H9 (cell line): ENCODE measurements around the gene TP73. TPM values are rescaled to one million over a fixed set of nuclear protein-coding genes. Genes with fewer than 3 reads are reported as not detected.

Source experiments
- DNase-seq: peaks from one replicate; pipeline ENCODE4 v3.0.0-alpha.2; 2017
- H2AFZ ChIP-seq: one replicate; pipeline ENCODE4 v1.6.1; 2013; ENCODE audit warnings: mild to moderate bottlenecking, low read length, control low read depth, moderate library complexity
- H2AK5ac ChIP-seq: 2 replicates; pipeline ENCODE4 v1.6.1; 2013; ENCODE audit warnings: low read length, control low read depth, mixed read lengths; ENCODE audit not compliant: insufficient read length
- H2BK120ac ChIP-seq: one replicate; pipeline ENCODE4 v1.6.1; 2013; ENCODE audit warnings: low read depth, mild to moderate bottlenecking, low read length, control low read depth, inconsistent platforms; ENCODE audit not compliant: poor library complexity, severe bottlenecking
- H2BK12ac ChIP-seq: 2 replicates; pipeline ENCODE4 v1.6.1; 2013; ENCODE audit warnings: low read length, control low read depth, mixed read lengths, low read depth; ENCODE audit not compliant: insufficient read length
- H2BK15ac ChIP-seq: 2 replicates; pipeline ENCODE4 v1.6.1; 2013; ENCODE audit warnings: low read depth, low read length, control low read depth
- H2BK20ac ChIP-seq: one replicate; pipeline ENCODE4 v1.6.1; 2013; ENCODE audit warnings: low read depth, mild to moderate bottlenecking, low read length, control low read depth, inconsistent platforms; ENCODE audit not compliant: poor library complexity, severe bottlenecking
- H2BK5ac ChIP-seq: 2 replicates; pipeline ENCODE4 v1.6.1; 2013; ENCODE audit warnings: low read length, control low read depth, mixed read lengths; ENCODE audit not compliant: insufficient read length
- H3K14ac ChIP-seq: 2 replicates; pipeline ENCODE4 v1.6.1; 2013; ENCODE audit warnings: low read length, control low read depth; ENCODE audit not compliant: insufficient read depth
- H3K18ac ChIP-seq: 2 replicates; pipeline ENCODE4 v1.6.1; 2013; ENCODE audit warnings: low read depth, mild to moderate bottlenecking, mixed read lengths, low read length, control low read depth; ENCODE audit not compliant: insufficient read length
- H3K23ac ChIP-seq: 2 replicates; pipeline ENCODE4 v1.6.1; 2013; ENCODE audit warnings: low read length, control low read depth, mixed read lengths, low read depth; ENCODE audit not compliant: insufficient read length
- H3K23me2 ChIP-seq: 2 replicates; pipeline ENCODE4 v1.6.1; 2013; ENCODE audit warnings: low read depth, mild to moderate bottlenecking, mixed read lengths, low read length, control low read depth; ENCODE audit not compliant: insufficient read length, poor library complexity, severe bottlenecking
- H3K27ac ChIP-seq: 2 replicates; pipeline ENCODE4 v1.5.1; 2013; ENCODE audit warnings: low read length, control low read depth, mixed read lengths, low read depth; ENCODE audit not compliant: insufficient read length
- H3K27me3 ChIP-seq: 2 replicates; pipeline ENCODE4 v1.6.1; 2013; ENCODE audit warnings: low read length, control low read depth, inconsistent platforms; ENCODE audit not compliant: insufficient read depth
- H3K4ac ChIP-seq: 2 replicates; pipeline ENCODE4 v1.6.1; 2013; ENCODE audit warnings: low read depth, mild to moderate bottlenecking, control low read depth, inconsistent platforms, low read length, moderate library complexity
- H3K4me1 ChIP-seq: 2 replicates; pipeline ENCODE4 v1.6.1; 2013; ENCODE audit warnings: low read length, control low read depth, inconsistent platforms; ENCODE audit not compliant: insufficient read depth
- H3K4me2 ChIP-seq: 2 replicates; pipeline ENCODE4 v1.6.1; 2013; ENCODE audit warnings: low read length, control low read depth, mixed read lengths; ENCODE audit not compliant: insufficient read length, insufficient read depth
- H3K56ac ChIP-seq: 2 replicates; pipeline ENCODE4 v1.6.1; 2013; ENCODE audit warnings: low read depth, mild to moderate bottlenecking, mixed read lengths, low read length, control low read depth; ENCODE audit not compliant: insufficient read length
- H3K79me1 ChIP-seq: 2 replicates; pipeline ENCODE4 v1.6.1; 2013; ENCODE audit warnings: low read depth, mild to moderate bottlenecking, moderate library complexity, low read length, control low read depth, inconsistent platforms; ENCODE audit not compliant: insufficient read depth, poor library complexity, severe bottlenecking
- H3K79me2 ChIP-seq: 2 replicates; pipeline ENCODE4 v1.6.1; 2013; ENCODE audit warnings: low read length, control low read depth, inconsistent platforms; ENCODE audit not compliant: insufficient read depth
- H3K9ac ChIP-seq: 2 replicates; pipeline ENCODE4 v1.6.1; 2013; ENCODE audit warnings: low read length, control low read depth, mixed read lengths; ENCODE audit not compliant: insufficient read length; ENCODE audit errors: extremely low read depth
- H3K9me3 ChIP-seq: one replicate; pipeline ENCODE4 v1.6.1; 2013; ENCODE audit warnings: low read depth, low read length, inconsistent platforms; ENCODE audit not compliant: control insufficient read depth
- H3T11ph ChIP-seq: one replicate; pipeline ENCODE4 v1.6.1; 2013; ENCODE audit warnings: mild to moderate bottlenecking, low read length, control low read depth, inconsistent platforms
- H4K20me1 ChIP-seq: one replicate; pipeline ENCODE4 v1.6.1; 2013; ENCODE audit not compliant: control insufficient read depth, insufficient read length, insufficient read depth
- H4K5ac ChIP-seq: 2 replicates; pipeline ENCODE4 v1.6.1; 2013; ENCODE audit warnings: low read depth, mild to moderate bottlenecking, mixed read lengths, low read length, control low read depth; ENCODE audit not compliant: insufficient read length
- H4K8ac ChIP-seq: replicated peaks from 2 replicates; pipeline ENCODE4 v1.6.1; 2013; ENCODE audit warnings: low read length, control low read depth, mixed read lengths, low read depth; ENCODE audit not compliant: insufficient read length
- H4K91ac ChIP-seq: 2 replicates; pipeline ENCODE4 v1.6.1; 2013; ENCODE audit warnings: low read depth, mild to moderate bottlenecking, moderate library complexity, mixed read lengths, low read length, control low read depth; ENCODE audit not compliant: insufficient read length
- H3K27ac Mint-ChIP-seq, 3 experiments: 2 replicates in 2 of 3; 3 replicates in 1 of 3; pipeline ENCODE4 v1.8.0; 2020 to 2021; ENCODE audit warnings: mixed read lengths in 3 of 3, mild to moderate bottlenecking in 1 of 3, moderate library complexity in 1 of 3
- H3K27me3 Mint-ChIP-seq: 2 replicates; pipeline ENCODE4 v1.8.0; 2021; ENCODE audit warnings: low read depth, mild to moderate bottlenecking, moderate library complexity, mixed read lengths
- H3K36me3 Mint-ChIP-seq, 3 experiments: 2 replicates in 2 of 3; 3 replicates in 1 of 3; pipeline ENCODE4 v1.8.0; 2020 to 2021; ENCODE audit warnings: low read depth in 3 of 3, mixed read lengths in 3 of 3; ENCODE audit not compliant: insufficient read depth in 1 of 3
- H3K4me1 Mint-ChIP-seq, 2 experiments: 2 replicates each; pipeline ENCODE4 v1.8.0; 2020; ENCODE audit warnings: mixed read lengths in 2 of 2
- H3K4me3 Mint-ChIP-seq, 2 experiments: 2 replicates in 1 of 2; 3 replicates in 1 of 2; pipeline ENCODE4 v1.8.0; 2020 to 2021; ENCODE audit warnings: mild to moderate bottlenecking in 2 of 2, mixed read lengths in 2 of 2, moderate library complexity in 1 of 2
- H3K9me3 Mint-ChIP-seq, 2 experiments: 2 replicates in 1 of 2; 3 replicates in 1 of 2; pipeline ENCODE4 v1.8.0; 2020; ENCODE audit warnings: mild to moderate bottlenecking in 2 of 2, mixed read lengths in 2 of 2, moderate library complexity in 1 of 2
- CTCF ChIP-seq: fragments of 200-600 bp; sonication (generic); conservative IDR thresholded peaks from 3 replicates; pipeline ENCODE4 v1.8.0; 2021; ENCODE audit warnings: antibody characterized with exemption, mild to moderate bottlenecking
- WGBS: extraction: QIAGEN DNeasy Blood & Tissue Kit; methylation state at CpG from one replicate; pipeline ENCODE4 v1.1.7; 2013; ENCODE audit warnings: missing lambda C conversion rate, low lambda C conversion rate, mixed read lengths; ENCODE audit not compliant: insufficient read length; ENCODE audit errors: extremely low coverage; 5-methylcytosine and 5-hydroxymethylcytosine counted together
- total RNA-seq: library from RNA; stranded (reverse); gene quantifications from 2 replicates; pipeline ENCODE4 v1.2.1, GENCODE V29; 2021

TP73 gene
- total RNA-seq, 1 experiment from 2014 or later, result 4.7 TPM

GRCh38 chr1:3695326-3696217, 43.3 kb downstream of the TP73 start:
- no peak overlapping the region for H4K8ac ChIP-seq
- H3K14ac ChIP-seq, result no peak overlapping the region; the same call in 1 of the 2 replicates
- Mint-ChIP-seq H3K27ac (peak overlapping the region in 1 of 3 experiments; percentile 65; a peak in 1 of 7 replicates), H3K36me3 (peaks cover 0 to 2% (median 1%) of the 10 kb centered on the region in 3 experiments; a peak in 2 of 7 replicates), H3K4me1 (peaks cover 4 to 26% of the 10 kb centered on the region in 2 experiments), H3K9me3 (peaks cover 2 to 4% of the 10 kb centered on the region in 2 experiments; a peak in 4 of 5 replicates), H3K4me3 (no peak overlapping the region; a peak in 1 of 5 replicates), H3K27me3 (peaks cover 38% of the 10 kb centered on the region)
- H3K18ac ChIP-seq, result no peak overlapping the region
- no peak overlapping the region for H2AK5ac ChIP-seq
- no peaks in the 10 kb centered on the region for H3K23me2 ChIP-seq
- H2BK20ac ChIP-seq, result no peak overlapping the region
- TF ChIP-seq CTCF, result peak; percentile 88
- H2BK120ac ChIP-seq, result no peak overlapping the region
- H3K79me1 ChIP-seq, result no peaks in the 10 kb centered on the region
- no CpG with 5 or more reads among the region's 33 CpGs for WGBS
- peak; percentile 85 for DNase-seq
- no peak overlapping the region for H3K23ac ChIP-seq
- no peak overlapping the region for H4K5ac ChIP-seq
- H3K4me1 ChIP-seq, result no peaks in the 10 kb centered on the region
- no peak overlapping the region for H3K9ac ChIP-seq
- H3K56ac ChIP-seq, result no peak overlapping the region
- H2AFZ ChIP-seq, result no peak overlapping the region
- H3K4me2 ChIP-seq, result no peak overlapping the region
- H3K9me3 ChIP-seq, result no peaks in the 10 kb centered on the region
- H4K20me1 ChIP-seq, result no peaks in the 10 kb centered on the region
- H3K27ac ChIP-seq, result no peak overlapping the region
- no peak overlapping the region for H2BK15ac ChIP-seq
- H3K27me3 ChIP-seq, result no peaks in the 10 kb centered on the region; the same call in 1 of the 2 replicates
- H2BK5ac ChIP-seq, result no peak overlapping the region
- no peak overlapping the region for H4K91ac ChIP-seq
- no peak overlapping the region for H2BK12ac ChIP-seq
- H3K79me2 ChIP-seq, result no peaks in the 10 kb centered on the region
- no peak overlapping the region for H3T11ph ChIP-seq
- no peak overlapping the region for H3K4ac ChIP-seq
